ACC112 (cell line): ENCODE measurements around the gene WDR4.
"Not testable (repeated sequence)": the region's sequence is repeated elsewhere in the genome, so short reads cannot be mapped to it uniquely, and the experiment has no call there.

Experiments
- H2AFZ ChIP-seq: fragments of 200-600 bp; sonication (generic); one replicate; pipeline ENCODE4 v1.6.0; 2017; ENCODE audit warnings: antibody characterized with exemption, low read length; ENCODE audit not compliant: unreplicated experiment
- H3K27ac ChIP-seq: fragments of 200-600 bp; sonication (generic); 2 replicates; pipeline ENCODE4 v1.5.1; 2014; ENCODE audit warnings: low read depth, mild to moderate bottlenecking, antibody characterized with exemption, low read length, moderate library complexity
- H3K27me3 ChIP-seq: fragments of 200-600 bp; sonication (generic); 2 replicates; pipeline ENCODE4 v1.6.1; 2014; ENCODE audit warnings: mild to moderate bottlenecking, antibody characterized with exemption, low read length, moderate library complexity, mixed read lengths; ENCODE audit not compliant: insufficient read depth
- H3K36me3 ChIP-seq: fragments of 200-600 bp; sonication (generic); 2 replicates; pipeline ENCODE4 v1.6.1; 2016; ENCODE audit warnings: mild to moderate bottlenecking, antibody characterized with exemption, low read length, moderate library complexity, mixed read lengths; ENCODE audit not compliant: insufficient read depth
- H3K4me1 ChIP-seq: fragments of 200-600 bp; sonication (generic); one replicate; pipeline ENCODE4 v1.6.1; 2016; ENCODE audit warnings: low read length, mixed read lengths; ENCODE audit not compliant: insufficient read depth, unreplicated experiment, control insufficient read depth
- H3K4me3 ChIP-seq: fragments of 200-600 bp; sonication (generic); 2 replicates; pipeline ENCODE4 v1.5.1; 2014; ENCODE audit warnings: mild to moderate bottlenecking, low read depth, low read length
- H3K79me2 ChIP-seq: fragments of 200-600 bp; sonication (generic); one replicate; pipeline ENCODE4 v1.6.0; 2016; ENCODE audit warnings: low read length; ENCODE audit not compliant: control insufficient read depth, unreplicated experiment, insufficient read depth

The WDR4 gene

GRCh38 chr21:42809577-42810475, 69.5 kb downstream of the WDR4 start:
- Histone ChIP-seq H2AFZ (no peak overlapping the region), H3K4me1 (no peaks in the 10 kb centered on the region), H3K79me2 (no peaks in the 10 kb centered on the region), H3K27me3 (peaks cover 40% of the 10 kb centered on the region), H3K36me3 (no peaks in the 10 kb centered on the region), H3K27ac (no peak overlapping the region), H3K4me3 (no peak overlapping the region)

GRCh38 chr21:42809171-42809570, 70.2 kb downstream of the WDR4 start:
- Histone ChIP-seq H3K27me3 (peaks cover 40% of the 10 kb centered on the region), H3K36me3 (no peaks in the 10 kb centered on the region), H3K79me2 (no peaks in the 10 kb centered on the region), H2AFZ (no peak overlapping the region), H3K27ac (no peak overlapping the region), H3K4me3 (no peak overlapping the region), H3K4me1 (no peaks in the 10 kb centered on the region)

GRCh38 chr21:42807938-42808613, 71.3 kb downstream of the WDR4 start:
- Histone ChIP-seq H3K79me2 (no peaks in the 10 kb centered on the region), H3K27ac (no peak overlapping the region), H2AFZ (no peak overlapping the region), H3K4me1 (no peaks in the 10 kb centered on the region), H3K36me3 (no peaks in the 10 kb centered on the region), H3K4me3 (no peak overlapping the region), H3K27me3 (peaks cover 40% of the 10 kb centered on the region)

GRCh38 chr21:42807293-42807895, 71.9 kb downstream of the WDR4 start:
- not testable (repeated sequence) for H3K36me3 ChIP-seq, H3K79me2 ChIP-seq, H2AFZ ChIP-seq, H3K4me1 ChIP-seq, H3K27ac ChIP-seq, H3K4me3 ChIP-seq
- H3K27me3 ChIP-seq = peaks cover 40% of the 10 kb centered on the region

GRCh38 chr21:42806509-42807140, 72.7 kb downstream of the WDR4 start:
- Histone ChIP-seq H3K27me3 (peaks cover 40% of the 10 kb centered on the region), H3K4me1 (no peaks in the 10 kb centered on the region), H3K79me2 (no peaks in the 10 kb centered on the region), H3K27ac (no peak overlapping the region), H3K36me3 (no peaks in the 10 kb centered on the region), H2AFZ (no peak overlapping the region), H3K4me3 (no peak overlapping the region)

- not testable (repeated sequence) for H3K79me2 ChIP-seq, H3K27ac ChIP-seq, H3K4me1 ChIP-seq, H3K4me3 ChIP-seq, H3K36me3 ChIP-seq, H2AFZ ChIP-seq
- peaks cover 14% of the 10 kb centered on the region for H3K27me3 ChIP-seq
These were observed 77.7 kb downstream of the WDR4 start for GRCh38 chr21:42801616-42802015.

- H3K27ac ChIP-seq = no peak overlapping the region
- no peaks in the 10 kb centered on the region for H3K36me3 ChIP-seq
- no peak overlapping the region for H2AFZ ChIP-seq
- no peak overlapping the region for H3K4me3 ChIP-seq
- H3K79me2 ChIP-seq = no peaks in the 10 kb centered on the region
- H3K27me3 ChIP-seq = peaks cover 20% of the 10 kb centered on the region
- no peaks in the 10 kb centered on the region for H3K4me1 ChIP-seq
These were observed 79.4 kb downstream of the WDR4 start for GRCh38 chr21:42799948-42800347.

- H3K4me3 ChIP-seq = no peak overlapping the region
- peaks cover 24% of the 10 kb centered on the region for H3K27me3 ChIP-seq
- H3K36me3 ChIP-seq = no peaks in the 10 kb centered on the region
- H3K79me2 ChIP-seq = no peaks in the 10 kb centered on the region
- H2AFZ ChIP-seq = no peak overlapping the region
- H3K4me1 ChIP-seq = no peaks in the 10 kb centered on the region
- H3K27ac ChIP-seq = no peak overlapping the region
These were observed 79.8 kb downstream of the WDR4 start for GRCh38 chr21:42799516-42799915.
